Heart left ventricle (tissue), 16 donors: ENCODE results near the gene PRKCH. TPM values are rescaled to one million over a fixed set of nuclear protein-coding genes. Genes with fewer than 3 reads are reported as not detected.
A peak's percentile ranks its signal among the peaks of the same experiment; 100 is the strongest.
"Not testable (repeated sequence)": the region's sequence is repeated elsewhere in the genome, so short reads cannot be mapped to it uniquely, and the experiment has no call there.

Source experiments
- ATAC-seq, 4 donors: fragments of 200-7000 bp; cut with Tn5 transposase; one replicate each; pipeline ENCODE4 v1.9.1; 2020 to 2022; ENCODE audit warnings: moderate library complexity in 4 of 4, mild to moderate bottlenecking in 3 of 4, moderate number of reproducible peaks in 1 of 4
- DNase-seq, 5 donors: peaks; one replicate each; pipeline ENCODE4 v3.0.0-alpha.2; 2020
- H3K27ac ChIP-seq, 12 donors: fragments of 200-600 bp; sonication (generic) in 4 of 12; one replicate each; pipeline versions ENCODE4 v1.5.0 to v1.8.0; 2016 to 2022; ENCODE audit warnings: mild to moderate bottlenecking in 2 of 12
- H3K27me3 ChIP-seq, 9 donors: fragments of 200-600 bp; sonication (generic) in 2 of 9; one replicate each; pipeline versions ENCODE4 v1.5.1 to v1.8.0; 2016 to 2022; ENCODE audit warnings: mild to moderate bottlenecking in 3 of 9
- H3K36me3 ChIP-seq, 9 donors: fragments of 200-600 bp; sonication (generic) in 2 of 9; one replicate each; pipeline versions ENCODE4 v1.5.0 to v1.8.0; 2018 to 2022; ENCODE audit warnings: mild to moderate bottlenecking in 2 of 9
- H3K4me1 ChIP-seq, 12 donors: fragments of 200-600 bp; sonication (generic) in 4 of 12; one replicate each; pipeline versions ENCODE4 v1.5.0 to v1.8.0; 2016 to 2022; ENCODE audit warnings: mild to moderate bottlenecking in 3 of 12
- H3K4me3 ChIP-seq, 12 donors: fragments of 200-600 bp; sonication (generic) in 4 of 12; one replicate each; pipeline versions ENCODE4 v1.5.0 to v1.8.0; 2017 to 2022; ENCODE audit warnings: mild to moderate bottlenecking in 9 of 12, moderate library complexity in 4 of 12
- H3K9me3 ChIP-seq, 12 donors: fragments of 200-600 bp; sonication (generic) in 4 of 12; one replicate each; pipeline versions ENCODE4 v1.5.0 to v1.8.0; 2016 to 2022; ENCODE audit warnings: mild to moderate bottlenecking in 1 of 12
- POLR2A ChIP-seq, 2 donors: fragments of 450-650 bp; IDR thresholded peaks; one replicate each; pipeline ENCODE4 v1.6.1; 2017; ENCODE audit warnings: antibody characterized with exemption in 2 of 2, mild to moderate bottlenecking in 2 of 2, moderate library complexity in 2 of 2
- WGBS, 4 donors: extraction: QIAGEN DNeasy Blood & Tissue Kit in 2 of 4; methylation state at CpG; one replicate each; pipeline versions ENCODE4 v1.1.5 to v1.1.7; 2013 to 2018; 5-methylcytosine and 5-hydroxymethylcytosine counted together
- intact Hi-C, 10 donors: fragments of 100-400 bp; cut with DNase I; formaldehyde crosslinking; loops; one replicate each; pipeline versions ENCODE4 v1.11.1 to v1.14.2; 2022
- polyA plus RNA-seq, 2 donors: library from polyadenylated mRNA; stranded (reverse); fragments of 200-250 nt; gene quantifications; one replicate each; pipeline ENCODE4 v1.2.3, GENCODE V29; 2013
- total RNA-seq, 9 donors: library from RNA; depleted of rRNA in 2 of 9; stranded (reverse); fragments of >200 nt in 2 of 9; fragmentation: NEBNext Ultra II Directional in 3 of 9; extraction: Animal tissue kit (Norgen Biotek cat#: 25700) in 3 of 9; gene quantifications; one replicate each; pipeline versions ENCODE4 v1.1.0 to v1.2.4, GENCODE V29; 2016 to 2023
- TF ChIP-seq, protein P1 (sequence below), 12 donors: fragments of 200-600 bp; sonication (generic) in 4 of 12; IDR thresholded peaks; one replicate each; pipeline versions ENCODE4 v1.5.0 to v1.8.0; 2018 to 2022; ENCODE audit warnings: antibody characterized with exemption in 12 of 12, mild to moderate bottlenecking in 5 of 12
- donor health status: ischemic (EF 13 %, LVEDD 7.1; RV severe dilation, severe dysfunction).
- donor health status: healthy with polysubstance abuse.
- donor health status: DM: no; HTN: yes; CAD: no.
- donor health status: DM: no; HTN: no; CAD: no.
- donor health status: ischemic (EF 25% LVEDD 6.9; RV normal size, moderate dysfunction).
- donor health status: ischemic (EF 25% LVEDD 5.7; RV mildly dilated, moderate dysfunction).
- donor health status: healthy.
- donor health status: DM: yes; HTN: yes; CAD: no.
- donor health status: ischemic (EF 35%, LVEDD 5.7; RV mildly dilated, moderate dysfunction).
- donor health status: nonischemic (EF 11% LVEDD 7.7; RV severe dilation, severe dysfunction).
- donor health status: DM: yes; HTN: yes; CAD: no.
- donor health status: PGD.
- donor health status: ischemic (EF 29% LVEDD 5.4; RV normal size, mild dysfunction).
- donor health status: nonischemic (EF 23%, LVEDD 6.1; RV moderate dilation, normal function).

Gene PRKCH
- total and polyA plus RNA-seq, 11 donors = 6.1 to 49.2 (median 21.7) TPM

DNA sequence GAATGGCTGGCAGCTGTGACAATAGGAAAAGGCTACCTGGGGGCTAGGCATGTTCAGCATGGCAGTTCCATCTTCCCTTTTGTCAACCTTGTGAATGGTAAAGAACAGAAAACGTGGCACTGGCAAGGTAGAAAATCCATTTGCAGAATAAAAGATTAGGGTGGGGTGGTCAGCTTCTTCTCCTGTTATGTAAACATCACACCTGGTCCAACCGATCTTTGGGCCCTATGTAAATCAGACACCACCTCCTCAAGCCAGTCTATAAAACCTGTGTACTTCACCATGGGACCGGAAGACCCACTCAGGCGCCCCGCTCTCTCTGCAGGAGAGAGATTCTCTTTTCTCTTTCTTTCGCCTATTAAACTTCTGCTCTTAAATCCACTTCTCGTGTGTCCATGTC lies 20.6 kb upstream of the PRKCH start:
- WGBS, 4 donors = 89 to 92% (median 91%) methylated on average over 7 of the region's 7 CpGs
- intact Hi-C loops = loop anchor here in 2 of 10 donors (10.0 kb wide), 2 partner anchors 134 to 424 kb away; no protein-coding TSS in a partner anchor
- Histone ChIP-seq H3K4me3 (no peak overlapping the region), H3K9me3 (peaks cover 0 to 23% (median 0%) of the 10 kb centered on the region in 12 donors), H3K27ac (no peak overlapping the region), H3K36me3 (no peaks in the 10 kb centered on the region), H3K4me1 (peaks cover 0 to 19% (median 0%) of the 10 kb centered on the region in 12 donors), H3K27me3 (no peaks in the 10 kb centered on the region)
- ATAC-seq (no peak), DNase-seq (no peak)
- TF ChIP-seq, protein P1, sequence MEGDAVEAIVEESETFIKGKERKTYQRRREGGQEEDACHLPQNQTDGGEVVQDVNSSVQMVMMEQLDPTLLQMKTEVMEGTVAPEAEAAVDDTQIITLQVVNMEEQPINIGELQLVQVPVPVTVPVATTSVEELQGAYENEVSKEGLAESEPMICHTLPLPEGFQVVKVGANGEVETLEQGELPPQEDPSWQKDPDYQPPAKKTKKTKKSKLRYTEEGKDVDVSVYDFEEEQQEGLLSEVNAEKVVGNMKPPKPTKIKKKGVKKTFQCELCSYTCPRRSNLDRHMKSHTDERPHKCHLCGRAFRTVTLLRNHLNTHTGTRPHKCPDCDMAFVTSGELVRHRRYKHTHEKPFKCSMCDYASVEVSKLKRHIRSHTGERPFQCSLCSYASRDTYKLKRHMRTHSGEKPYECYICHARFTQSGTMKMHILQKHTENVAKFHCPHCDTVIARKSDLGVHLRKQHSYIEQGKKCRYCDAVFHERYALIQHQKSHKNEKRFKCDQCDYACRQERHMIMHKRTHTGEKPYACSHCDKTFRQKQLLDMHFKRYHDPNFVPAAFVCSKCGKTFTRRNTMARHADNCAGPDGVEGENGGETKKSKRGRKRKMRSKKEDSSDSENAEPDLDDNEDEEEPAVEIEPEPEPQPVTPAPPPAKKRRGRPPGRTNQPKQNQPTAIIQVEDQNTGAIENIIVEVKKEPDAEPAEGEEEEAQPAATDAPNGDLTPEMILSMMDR (IDR thresholded peaks at IDR 0.05) = no peak
- TF ChIP-seq POLR2A (IDR thresholded peaks at IDR 0.05) = no peak

DNA sequence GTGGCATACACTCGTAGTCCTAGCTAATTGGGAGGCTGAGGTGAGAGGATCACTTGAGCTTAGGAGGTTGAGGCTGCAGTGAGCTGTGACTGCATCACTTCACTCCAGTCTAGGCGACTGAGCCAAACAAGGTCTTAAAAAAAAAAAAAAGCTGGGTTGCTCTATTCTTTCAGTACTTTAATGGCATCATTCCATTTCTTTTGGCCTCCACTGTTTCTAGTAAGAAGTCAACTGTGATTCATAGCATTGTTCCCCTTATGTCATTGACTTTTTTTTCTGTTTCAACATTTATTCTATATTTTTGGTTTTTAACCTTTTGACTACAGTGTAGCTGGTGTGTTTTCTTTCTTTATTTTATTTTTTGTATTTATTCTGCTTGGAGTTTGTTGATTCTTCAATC lies 16.7 kb upstream of the PRKCH start:
- TF ChIP-seq, protein P1 (IDR thresholded peaks at IDR 0.05) = no peak
- no peak for TF ChIP-seq POLR2A (IDR thresholded peaks at IDR 0.05)
- DNase-seq (no peak), ATAC-seq (no peak)
- peaks cover 0 to 9% (median 2%) of the 10 kb centered on the region in 12 donors for H3K4me1 ChIP-seq
- H3K4me3 ChIP-seq = no peak overlapping the region
- H3K9me3 ChIP-seq = peaks cover 0 to 28% (median 0%) of the 10 kb centered on the region in 12 donors
- H3K27me3 ChIP-seq = no peaks in the 10 kb centered on the region
- intact Hi-C loops = loop anchor here in 2 of 10 donors (10.0 kb wide), 2 partner anchors 130 to 420 kb away; no protein-coding TSS in a partner anchor
- H3K36me3 ChIP-seq = no peaks in the 10 kb centered on the region
- WGBS, 4 donors = 93 to 98% (median 95%) methylated on average over 2 of the region's 2 CpGs
- no peak overlapping the region for H3K27ac ChIP-seq

DNA sequence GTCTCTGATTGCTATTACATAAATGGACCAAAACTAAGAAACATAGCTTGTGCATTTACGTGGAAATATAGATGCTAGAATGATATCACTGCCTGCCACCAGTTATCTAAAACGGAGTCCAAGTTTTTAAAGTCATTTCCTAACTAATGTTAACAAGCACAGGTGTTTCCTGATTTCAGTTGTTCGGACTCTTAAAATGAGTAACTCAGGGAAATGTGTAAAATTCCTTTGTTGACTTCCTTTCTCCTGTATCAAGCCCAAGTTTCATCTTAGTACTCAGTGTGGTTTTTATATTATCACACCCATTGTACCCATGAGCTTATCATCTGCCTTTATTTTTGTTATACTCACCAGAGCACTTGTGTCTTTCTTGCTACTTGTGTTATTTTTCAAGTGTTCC lies 13.2 kb upstream of the PRKCH start:
- H3K9me3 ChIP-seq = peaks cover 0 to 28% (median 2%) of the 10 kb centered on the region in 12 donors
- H3K4me3 ChIP-seq = no peak overlapping the region
- peaks cover 0 to 9% (median 2%) of the 10 kb centered on the region in 12 donors for H3K4me1 ChIP-seq
- TF ChIP-seq, protein P1 (IDR thresholded peaks at IDR 0.05) = no peak
- no peak for TF ChIP-seq POLR2A (IDR thresholded peaks at IDR 0.05)
- WGBS, 4 donors = 32 to 37% (median 35%) methylated on average over 3 of the region's 3 CpGs
- ATAC-seq (peak; percentile 58 to 94 (median 74)), DNase-seq (no peak)
- H3K27me3 ChIP-seq = no peaks in the 10 kb centered on the region
- peak overlapping the region in 10 of 12 donors; percentile 33 to 73 (median 56) for H3K27ac ChIP-seq
- no peaks in the 10 kb centered on the region for H3K36me3 ChIP-seq
- intact Hi-C loops = loop anchor here in 2 of 10 donors (10.0 kb wide), 2 partner anchors 127 to 417 kb away; no protein-coding TSS in a partner anchor

DNA sequence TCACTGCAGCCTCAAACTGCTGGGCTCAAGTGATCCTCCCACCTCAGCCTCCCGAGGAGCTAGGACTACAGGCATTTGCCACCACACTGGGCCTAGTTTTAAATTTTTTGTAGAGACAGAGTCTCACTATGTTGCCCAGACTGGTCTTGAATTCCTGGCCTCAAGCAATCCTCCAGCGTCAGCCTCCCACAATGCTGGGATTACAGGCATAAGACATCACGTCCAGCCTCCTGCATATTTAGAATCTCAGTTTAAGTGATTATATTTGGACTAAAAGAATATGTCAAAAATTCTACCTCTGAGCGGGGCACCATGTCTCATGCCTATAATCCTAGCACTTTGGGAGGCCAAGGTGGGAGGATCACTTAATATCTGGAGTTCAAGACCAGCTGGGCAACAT lies 12.7 kb upstream of the PRKCH start:
- WGBS, 4 donors = 78 to 86% (median 79%) methylated on average over 4 of the region's 4 CpGs
- intact Hi-C loops = loop anchor here in 2 of 10 donors (10.0 kb wide), 2 partner anchors 126 to 416 kb away; no protein-coding TSS in a partner anchor
- DNase-seq, H3K4me3 ChIP-seq, H3K27me3 ChIP-seq, H3K36me3 ChIP-seq, H3K4me1 ChIP-seq: not testable (repeated sequence)
- peak in 1 of 4 donors; percentile 10 for ATAC-seq
- peaks cover 0 to 31% (median 2%) of the 10 kb centered on the region in 12 donors for H3K9me3 ChIP-seq
- peak overlapping the region in 11 of 12 donors; percentile 33 to 73 (median 56) for H3K27ac ChIP-seq

DNA sequence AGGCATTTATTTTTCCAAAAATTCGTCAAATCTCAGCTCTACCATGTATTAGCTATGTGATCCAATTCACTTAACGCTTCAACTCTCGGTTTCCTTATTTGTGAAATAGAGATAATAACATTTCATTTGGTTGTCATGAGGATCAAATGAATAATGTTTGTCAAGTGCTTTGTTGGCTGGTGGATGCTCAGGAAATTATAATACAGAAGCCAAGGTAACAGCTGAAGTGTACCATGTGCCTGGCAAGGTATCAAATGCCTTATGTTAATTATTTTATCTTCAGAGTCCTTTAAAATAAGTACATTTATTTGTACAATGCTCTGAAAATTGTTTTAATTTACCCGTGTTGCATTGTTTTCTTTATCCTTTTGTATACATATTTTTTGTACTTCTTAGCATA lies 6.1 kb upstream of the PRKCH start:
- 87 to 90% (median 90%) methylated on average over 4 of the region's 4 CpGs for WGBS, 4 donors

More for the DNA sequence above, 6.1 kb upstream of the PRKCH start:
- intact Hi-C loops = no loop called here
- peaks cover 0 to 11% (median 1%) of the 10 kb centered on the region in 12 donors for H3K9me3 ChIP-seq
- TF ChIP-seq, protein P1 (IDR thresholded peaks at IDR 0.05) = no peak
- no peak for TF ChIP-seq POLR2A (IDR thresholded peaks at IDR 0.05)
- no peaks in the 10 kb centered on the region for H3K4me1 ChIP-seq
- H3K27me3 ChIP-seq = no peaks in the 10 kb centered on the region
- H3K27ac ChIP-seq = no peak overlapping the region
- no peak overlapping the region for H3K4me3 ChIP-seq
- no peaks in the 10 kb centered on the region for H3K36me3 ChIP-seq
- no peak for ATAC-seq
- no peak for DNase-seq
